Thyroid gland (tissue), 4 donors: Measurements from ENCODE around the gene ZNF644. TPM values are rescaled to one million over a fixed set of nuclear protein-coding genes. Genes with fewer than 3 reads are reported as not detected.
"Not testable (repeated sequence)": the region's sequence is repeated elsewhere in the genome, so short reads cannot be mapped to it uniquely, and the experiment has no call there.

ENCODE experiments used
- DNase-seq, 2 donors: peaks; one replicate each; pipeline ENCODE4 v3.0.0-alpha.2; 2019
- H3K27ac ChIP-seq, 3 donors: fragments of 200-600 bp; sonication (generic); 1 replicate in 2 of 3; 2 replicates in 1 of 3; pipeline ENCODE4 v1.5.1; 2016 to 2019; ENCODE audit warnings: mild to moderate bottlenecking in 1 of 3, moderate library complexity in 1 of 3
- H3K27me3 ChIP-seq: fragments of 200-600 bp; sonication (generic); one replicate; pipeline ENCODE4 v1.5.1; 2019
- H3K36me3 ChIP-seq, 2 donors: fragments of 200-600 bp; sonication (generic); one replicate each; pipeline ENCODE4 v1.5.1; 2016 to 2019
- H3K4me1 ChIP-seq, 2 donors: fragments of 200-600 bp; sonication (generic); one replicate each; pipeline ENCODE4 v1.5.1; 2017 to 2019
- H3K4me3 ChIP-seq, 3 donors: fragments of 200-600 bp; sonication (generic); replicated peaks in 1 of 3; 1 replicate in 2 of 3; 2 replicates in 1 of 3; pipeline ENCODE4 v1.5.1; 2016; ENCODE audit warnings: mild to moderate bottlenecking in 1 of 3
- H3K9me3 ChIP-seq: fragments of 200-600 bp; sonication (generic); one replicate; pipeline ENCODE4 v1.5.1; 2017
- POLR2A ChIP-seq, 2 donors: fragments of 450-650 bp; IDR thresholded peaks; one replicate each; pipeline ENCODE4 v1.6.1; 2017; ENCODE audit warnings: antibody characterized with exemption in 2 of 2, mild to moderate bottlenecking in 2 of 2, moderate library complexity in 1 of 2
- WGBS, 2 donors: methylation state at CpG; one replicate each; pipeline ENCODE4 v1.1.5; 2017; 5-methylcytosine and 5-hydroxymethylcytosine counted together
- intact Hi-C: fragments of 100-400 bp; cut with DNase I; formaldehyde crosslinking; loops from one replicate; pipeline ENCODE4 v1.15.1; 2023
- total RNA-seq, 4 donors: library from RNA; depleted of rRNA; stranded (reverse); fragments of >200 nt; gene quantifications; one replicate each; pipeline ENCODE4 v1.2.3, GENCODE V29; 2016
- TF ChIP-seq, protein P1 (sequence below), 6 experiments: fragments of 200-600 bp in 3 of 6; fragments of 450-650 bp in 3 of 6; sonication (generic) in 3 of 6; IDR thresholded peaks; one replicate each; pipeline ENCODE4 v1.5.1; 2016 to 2019; ENCODE audit warnings: antibody characterized with exemption in 6 of 6, mild to moderate bottlenecking in 2 of 6, inconsistent platforms in 1 of 6, moderate library complexity in 1 of 6

ZNF644 gene
- total RNA-seq, 4 donors from 2014 or later, result 70.2 to 105 (median 82.4) TPM

DNA sequence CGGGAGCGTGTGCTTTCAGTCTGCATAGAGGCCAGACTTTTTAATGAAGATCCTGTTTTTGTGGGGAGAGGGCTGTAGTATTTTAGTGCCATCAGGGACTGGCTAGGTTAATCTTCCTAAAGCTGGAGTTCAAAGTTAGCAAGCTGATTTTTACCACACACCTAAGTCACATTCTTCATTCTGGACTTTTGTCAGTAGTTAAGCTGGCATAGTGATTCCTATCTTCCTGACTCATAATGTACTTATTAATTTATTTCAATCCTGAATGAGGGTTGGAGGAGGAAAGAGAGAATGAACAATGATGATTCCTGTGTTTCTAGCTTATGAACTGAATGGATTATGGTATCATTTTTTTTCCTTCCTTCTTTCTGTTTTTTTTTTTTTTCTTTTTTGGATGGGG is 24.9 kb upstream of the ZNF644 start:
- H3K36me3 ChIP-seq, result no peaks in the 10 kb centered on the region
- no peak for DNase-seq
- H3K27me3 ChIP-seq, result no peaks in the 10 kb centered on the region
- TF ChIP-seq POLR2A (IDR thresholded peaks at IDR 0.05), result no peak
- TF ChIP-seq, protein P1, sequence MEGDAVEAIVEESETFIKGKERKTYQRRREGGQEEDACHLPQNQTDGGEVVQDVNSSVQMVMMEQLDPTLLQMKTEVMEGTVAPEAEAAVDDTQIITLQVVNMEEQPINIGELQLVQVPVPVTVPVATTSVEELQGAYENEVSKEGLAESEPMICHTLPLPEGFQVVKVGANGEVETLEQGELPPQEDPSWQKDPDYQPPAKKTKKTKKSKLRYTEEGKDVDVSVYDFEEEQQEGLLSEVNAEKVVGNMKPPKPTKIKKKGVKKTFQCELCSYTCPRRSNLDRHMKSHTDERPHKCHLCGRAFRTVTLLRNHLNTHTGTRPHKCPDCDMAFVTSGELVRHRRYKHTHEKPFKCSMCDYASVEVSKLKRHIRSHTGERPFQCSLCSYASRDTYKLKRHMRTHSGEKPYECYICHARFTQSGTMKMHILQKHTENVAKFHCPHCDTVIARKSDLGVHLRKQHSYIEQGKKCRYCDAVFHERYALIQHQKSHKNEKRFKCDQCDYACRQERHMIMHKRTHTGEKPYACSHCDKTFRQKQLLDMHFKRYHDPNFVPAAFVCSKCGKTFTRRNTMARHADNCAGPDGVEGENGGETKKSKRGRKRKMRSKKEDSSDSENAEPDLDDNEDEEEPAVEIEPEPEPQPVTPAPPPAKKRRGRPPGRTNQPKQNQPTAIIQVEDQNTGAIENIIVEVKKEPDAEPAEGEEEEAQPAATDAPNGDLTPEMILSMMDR (IDR thresholded peaks at IDR 0.05), result no peak
- no peak overlapping the region for H3K4me3 ChIP-seq
- WGBS, 2 donors, result 90 to 91% methylated on average over 2 of the region's 2 CpGs
- intact Hi-C loops, result no loop called here
- no peaks in the 10 kb centered on the region for H3K4me1 ChIP-seq
- no peaks in the 10 kb centered on the region for H3K9me3 ChIP-seq
- H3K27ac ChIP-seq, result no peak overlapping the region

DNA sequence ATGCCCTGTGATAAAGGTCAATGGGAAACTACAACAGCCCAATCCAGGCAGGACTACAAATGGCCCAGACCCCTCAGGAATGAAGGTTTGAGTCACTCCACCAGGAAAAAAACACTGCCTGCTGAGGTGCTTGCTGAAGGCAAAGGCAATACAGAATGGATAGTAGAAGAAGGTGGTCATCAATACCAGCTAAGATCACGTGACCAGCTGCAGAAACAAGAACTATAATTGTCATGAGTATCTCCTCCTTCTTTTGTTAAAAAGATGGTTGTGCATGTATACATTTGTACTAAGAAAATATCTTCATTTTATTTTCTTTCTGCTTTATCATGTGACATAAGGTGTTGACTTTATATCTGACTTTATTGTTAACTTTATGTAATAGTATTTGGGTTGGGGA is 23.4 kb upstream of the ZNF644 start:
- no peak overlapping the region for H3K4me3 ChIP-seq
- intact Hi-C loops, result no loop called here
- H3K27me3 ChIP-seq, result no peaks in the 10 kb centered on the region
- TF ChIP-seq, protein P1 (IDR thresholded peaks at IDR 0.05), result no peak
- no peak for TF ChIP-seq POLR2A (IDR thresholded peaks at IDR 0.05)
- no peaks in the 10 kb centered on the region for H3K36me3 ChIP-seq
- no peaks in the 10 kb centered on the region for H3K9me3 ChIP-seq
- H3K4me1 ChIP-seq, result no peaks in the 10 kb centered on the region
- WGBS, 2 donors, result 85 to 97% methylated on average over 1 of the region's 1 CpG
- DNase-seq, result no peak
- H3K27ac ChIP-seq, result no peak overlapping the region

DNA sequence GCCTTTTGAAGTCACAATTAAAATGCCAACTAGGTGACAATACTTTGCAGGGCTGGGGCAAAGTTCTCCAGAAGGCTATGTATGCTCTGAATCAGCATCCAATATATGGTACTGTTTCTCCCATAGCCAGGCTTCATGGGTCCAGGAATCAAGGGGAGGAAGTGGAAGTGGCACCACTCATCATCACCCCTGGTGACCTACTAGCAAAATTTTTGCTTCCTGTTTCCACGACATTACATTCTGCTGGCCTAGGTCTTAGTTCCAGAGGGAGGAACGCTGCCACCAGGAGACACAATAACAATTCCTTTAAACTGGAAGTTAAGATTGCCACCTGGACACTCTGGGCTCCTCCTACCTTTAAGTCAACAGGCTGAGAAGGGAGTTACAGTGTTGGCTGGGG is 22.9 kb upstream of the ZNF644 start:
- H3K27ac ChIP-seq, H3K36me3 ChIP-seq, intact Hi-C loops, H3K4me3 ChIP-seq, H3K27me3 ChIP-seq, H3K9me3 ChIP-seq, H3K4me1 ChIP-seq, DNase-seq: not testable (repeated sequence)
- WGBS, 2 donors, result 74 to 87% methylated on average over 2 of the region's 2 CpGs

DNA sequence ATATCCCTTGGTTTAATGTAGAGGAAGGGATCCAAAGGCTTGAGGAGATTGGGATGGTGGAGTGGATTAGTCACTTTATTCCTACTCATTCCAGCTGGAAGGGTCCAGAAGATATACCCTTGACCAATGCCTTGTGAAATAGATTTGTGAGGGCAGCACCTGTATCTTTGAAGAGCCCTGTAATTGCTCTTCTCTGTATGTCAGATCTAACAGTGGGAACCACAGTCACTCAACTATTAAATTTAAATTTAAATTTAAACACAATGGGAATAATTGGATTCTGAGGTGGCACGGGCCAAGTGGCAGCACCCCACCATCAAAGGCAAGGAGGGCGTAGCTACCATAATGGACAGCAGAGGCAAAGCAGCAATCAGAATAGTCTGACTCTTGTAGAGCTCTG is 20.5 kb upstream of the ZNF644 start:
- H3K36me3 ChIP-seq, H3K4me1 ChIP-seq, H3K27ac ChIP-seq, H3K4me3 ChIP-seq, DNase-seq, intact Hi-C loops, H3K27me3 ChIP-seq, H3K9me3 ChIP-seq: not testable (repeated sequence)
- 71 to 87% methylated on average over 2 of the region's 2 CpGs for WGBS, 2 donors

DNA sequence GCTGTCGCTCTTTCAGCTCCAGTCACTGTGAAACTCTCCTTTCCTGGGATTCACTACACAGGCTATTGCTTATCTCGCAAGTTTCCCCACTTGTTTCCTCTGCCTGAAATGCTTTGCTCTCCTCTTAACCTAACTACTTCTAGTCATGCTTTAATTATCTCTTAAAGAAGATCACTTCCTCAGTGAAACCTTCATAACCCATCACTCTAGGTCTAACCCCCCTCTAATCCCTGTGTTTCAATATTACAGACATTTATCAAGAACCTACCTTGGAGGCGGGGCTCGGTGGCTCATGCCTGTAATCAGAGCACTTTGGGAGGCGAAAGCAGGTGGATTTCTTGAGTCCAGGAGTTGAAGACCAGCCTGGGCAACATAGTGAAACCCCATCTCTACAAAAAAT is 16.7 kb upstream of the ZNF644 start:
- no peak overlapping the region for H3K4me3 ChIP-seq
- no peaks in the 10 kb centered on the region for H3K36me3 ChIP-seq
- no peak for TF ChIP-seq POLR2A (IDR thresholded peaks at IDR 0.05)
- TF ChIP-seq, protein P1 (IDR thresholded peaks at IDR 0.05), result no peak
- no peaks in the 10 kb centered on the region for H3K4me1 ChIP-seq
- DNase-seq, result no peak
- intact Hi-C loops, result no loop called here
- no peak overlapping the region for H3K27ac ChIP-seq
- H3K27me3 ChIP-seq, result no peaks in the 10 kb centered on the region
- no peaks in the 10 kb centered on the region for H3K9me3 ChIP-seq
- 87 to 88% methylated on average over 5 of the region's 5 CpGs for WGBS, 2 donors

DNA sequence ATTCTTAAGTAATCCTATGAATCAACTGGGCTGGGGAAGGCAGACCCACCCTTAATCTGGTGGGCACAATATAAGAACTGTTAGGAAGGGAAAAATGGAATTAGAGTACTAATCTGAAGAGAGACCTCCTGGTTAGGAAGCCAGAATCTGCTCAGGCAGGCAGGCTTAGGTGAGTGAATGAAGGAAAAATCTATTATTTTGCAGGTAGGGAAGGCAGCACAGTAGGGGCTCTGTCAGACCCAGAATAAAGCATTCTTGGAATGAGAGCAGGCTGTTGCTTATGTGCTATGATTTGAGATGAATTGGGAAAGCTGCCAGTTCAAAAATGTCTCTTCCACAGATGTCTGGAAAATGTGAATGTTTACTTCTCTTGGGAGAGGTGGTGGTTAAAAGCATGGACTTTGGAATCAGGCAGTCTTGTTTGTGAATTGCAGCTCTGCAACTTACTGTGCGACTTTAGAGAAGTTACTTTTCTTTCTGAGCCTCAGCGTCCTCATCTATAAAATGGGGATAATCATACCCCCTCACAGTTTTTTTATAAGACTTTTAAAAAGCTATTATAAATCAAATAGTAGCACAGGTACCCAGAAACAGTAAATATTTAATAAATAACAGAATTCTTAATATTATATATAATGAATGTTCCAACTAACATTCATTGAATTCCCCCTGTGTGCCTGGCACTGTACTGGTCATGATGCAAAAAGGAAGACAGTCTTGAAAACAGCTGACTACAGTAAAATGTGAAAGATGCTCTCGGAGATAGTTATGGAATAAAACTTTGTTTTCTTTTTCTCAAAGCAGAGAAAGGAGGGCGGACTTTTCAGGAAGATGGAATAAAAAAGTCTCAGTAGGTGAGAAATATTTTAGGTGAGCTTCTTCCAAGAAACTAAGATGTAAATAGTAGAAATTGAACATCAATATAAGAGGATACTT is 15.3 kb upstream of the ZNF644 start:
- 82 to 88% methylated on average over 4 of the region's 4 CpGs for WGBS, 2 donors
- DNase-seq, result no peak
- H3K27ac ChIP-seq, result no peak overlapping the region
- no peak overlapping the region for H3K4me3 ChIP-seq
- no peaks in the 10 kb centered on the region for H3K36me3 ChIP-seq
- H3K4me1 ChIP-seq, result no peaks in the 10 kb centered on the region
- H3K9me3 ChIP-seq, result no peaks in the 10 kb centered on the region
- no peaks in the 10 kb centered on the region for H3K27me3 ChIP-seq
- TF ChIP-seq, protein P1 (IDR thresholded peaks at IDR 0.05), result no peak
- TF ChIP-seq POLR2A (IDR thresholded peaks at IDR 0.05), result no peak
- intact Hi-C loops, result no loop called here
